GM19463 (cell line): ENCODE measurements around the gene DOP1A.

Experiments used
- ATAC-seq: cut with Tn5 transposase; IDR thresholded peaks from one replicate; pipeline ENCODE4 v1.9.1; 2021; ENCODE audit warnings: mild to moderate bottlenecking, moderate library complexity; ENCODE audit not compliant: unreplicated experiment

The DOP1A gene

GRCh38 chr6:83071023-83071422, 3.6 kb downstream of the DOP1A start:
- peak; percentile 44 for ATAC-seq

GRCh38 chr6:83071707-83072106, 4.2 kb downstream of the DOP1A start:
- ATAC-seq = no peak

GRCh38 chr6:83072726-83073125, 5.3 kb downstream of the DOP1A start:
- no peak for ATAC-seq

- no peak for ATAC-seq
Observed at GRCh38 chr6:83073615-83074014, 6.1 kb downstream of the DOP1A start.

GRCh38 chr6:83083476-83083875, 16.0 kb downstream of the DOP1A start:
- ATAC-seq = no peak

- peak; percentile 99 for ATAC-seq
Observed at GRCh38 chr6:83086751-83087150, 19.3 kb downstream of the DOP1A start.

- ATAC-seq = no peak
Observed at GRCh38 chr6:83092756-83093399, 25.4 kb downstream of the DOP1A start.

GRCh38 chr6:83096791-83097190, 29.3 kb downstream of the DOP1A start:
- ATAC-seq = no peak

- ATAC-seq = no peak
Observed at GRCh38 chr6:83097204-83097603, 29.7 kb downstream of the DOP1A start.

GRCh38 chr6:83097675-83098074, 30.2 kb downstream of the DOP1A start:
- no peak for ATAC-seq

- no peak for ATAC-seq
Observed at GRCh38 chr6:83098589-83098988, 31.1 kb downstream of the DOP1A start.

GRCh38 chr6:83108378-83108777, 40.9 kb downstream of the DOP1A start:
- ATAC-seq = no peak

- no peak for ATAC-seq
Observed at GRCh38 chr6:83113258-83113657, 45.8 kb downstream of the DOP1A start.

GRCh38 chr6:83114164-83114563, 46.7 kb downstream of the DOP1A start:
- no peak for ATAC-seq

- ATAC-seq = no peak
Observed at GRCh38 chr6:83117802-83118201, 50.3 kb downstream of the DOP1A start.

GRCh38 chr6:83119742-83120300, 52.4 kb downstream of the DOP1A start:
- no peak for ATAC-seq

GRCh38 chr6:83124553-83124952, 57.1 kb downstream of the DOP1A start:
- no peak for ATAC-seq

GRCh38 chr6:83125425-83125824, 58.0 kb downstream of the DOP1A start:
- no peak for ATAC-seq

GRCh38 chr6:83126223-83126622, 58.8 kb downstream of the DOP1A start:
- ATAC-seq = no peak

GRCh38 chr6:83126807-83127206, 59.3 kb downstream of the DOP1A start:
- ATAC-seq = no peak

- no peak for ATAC-seq
Observed at GRCh38 chr6:83127258-83127657, 59.8 kb downstream of the DOP1A start.

GRCh38 chr6:83127976-83128375, 60.5 kb downstream of the DOP1A start:
- ATAC-seq = no peak

GRCh38 chr6:83132121-83132520, 64.7 kb downstream of the DOP1A start:
- ATAC-seq = no peak
